Chondrocyte (in vitro differentiated cells): ENCODE data around the gene ETV4. TPM values are rescaled to one million over a fixed set of nuclear protein-coding genes. Genes with fewer than 3 reads are reported as not detected.

Source experiments
- DNase-seq: peaks from one replicate; pipeline ENCODE4 v3.0.0; 2021; ENCODE audit warnings: mixed read lengths, low spot score
- H3K27ac Mint-ChIP-seq: one replicate; pipeline ENCODE4 v1.8.0; 2021; ENCODE audit warnings: mild to moderate bottlenecking, moderate library complexity, mixed read lengths; ENCODE audit not compliant: unreplicated experiment
- H3K27me3 Mint-ChIP-seq: 2 replicates; pipeline ENCODE4 v1.8.0; 2021; ENCODE audit warnings: low read depth, mixed read lengths
- H3K36me3 Mint-ChIP-seq: 2 replicates; pipeline ENCODE4 v1.8.0; 2021; ENCODE audit warnings: low read depth, mixed read lengths
- H3K4me1 Mint-ChIP-seq: 2 replicates; pipeline ENCODE4 v1.8.0; 2021; ENCODE audit warnings: low read depth, mild to moderate bottlenecking, mixed read lengths
- H3K4me3 Mint-ChIP-seq: one replicate; pipeline ENCODE4 v1.8.0; 2021; ENCODE audit warnings: mild to moderate bottlenecking, moderate library complexity, mixed read lengths; ENCODE audit not compliant: unreplicated experiment
- H3K9me3 Mint-ChIP-seq: 2 replicates; pipeline ENCODE4 v1.8.0; 2021; ENCODE audit warnings: low read depth, mixed read lengths
- CTCF ChIP-seq: fragments of 200-600 bp; sonication (generic); IDR thresholded peaks from 2 replicates; pipeline ENCODE4 v1.5.0; 2021; ENCODE audit warnings: antibody characterized with exemption, mild to moderate bottlenecking, moderate library complexity
- total RNA-seq: library from RNA; stranded (reverse); gene quantifications from 3 replicates; pipeline ENCODE4 v1.2.1, GENCODE V29; 2021

The ETV4 gene
- total RNA-seq, 1 donor from 2014 or later = 1.1 TPM

- no peaks in the 10 kb centered on the region for H3K9me3 Mint-ChIP-seq
- DNase-seq = no peak
- TF ChIP-seq CTCF = no peak
- peaks cover 24% of the 10 kb centered on the region for H3K27me3 Mint-ChIP-seq
- H3K4me3 Mint-ChIP-seq = no peak overlapping the region
- H3K4me1 Mint-ChIP-seq = peaks cover 8% of the 10 kb centered on the region
- no peaks in the 10 kb centered on the region for H3K36me3 Mint-ChIP-seq
- no peak overlapping the region for H3K27ac Mint-ChIP-seq
Measured at GRCh38 chr17:43550754-43551153, 4.6 kb upstream of the ETV4 start.

DNA sequence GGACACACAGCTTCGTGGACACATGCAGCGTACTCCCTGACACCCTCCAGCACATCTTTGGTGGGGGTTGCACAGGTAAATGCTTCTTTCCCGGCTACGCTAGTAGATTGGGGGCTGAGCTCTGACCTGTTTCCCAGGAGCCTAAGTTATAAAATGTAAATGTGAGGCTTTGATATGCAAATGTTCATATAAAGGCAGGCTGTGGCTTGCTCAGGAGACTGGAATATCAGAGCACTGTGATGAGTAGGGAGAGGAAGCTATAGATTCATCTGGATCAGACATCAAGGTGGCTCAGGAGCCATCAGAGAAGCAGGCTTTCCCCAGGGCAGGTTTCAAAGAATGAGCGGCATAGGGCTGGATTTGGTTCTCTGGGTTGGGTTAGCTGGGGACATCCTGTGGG, 3.4 kb upstream of the ETV4 start:
- H3K27me3 Mint-ChIP-seq = peaks cover 27% of the 10 kb centered on the region
- TF ChIP-seq CTCF = no peak
- H3K4me3 Mint-ChIP-seq = no peak overlapping the region
- no peaks in the 10 kb centered on the region for H3K9me3 Mint-ChIP-seq
- no peak for DNase-seq
- no peak overlapping the region for H3K27ac Mint-ChIP-seq
- peaks cover 15% of the 10 kb centered on the region for H3K4me1 Mint-ChIP-seq
- no peaks in the 10 kb centered on the region for H3K36me3 Mint-ChIP-seq

DNA sequence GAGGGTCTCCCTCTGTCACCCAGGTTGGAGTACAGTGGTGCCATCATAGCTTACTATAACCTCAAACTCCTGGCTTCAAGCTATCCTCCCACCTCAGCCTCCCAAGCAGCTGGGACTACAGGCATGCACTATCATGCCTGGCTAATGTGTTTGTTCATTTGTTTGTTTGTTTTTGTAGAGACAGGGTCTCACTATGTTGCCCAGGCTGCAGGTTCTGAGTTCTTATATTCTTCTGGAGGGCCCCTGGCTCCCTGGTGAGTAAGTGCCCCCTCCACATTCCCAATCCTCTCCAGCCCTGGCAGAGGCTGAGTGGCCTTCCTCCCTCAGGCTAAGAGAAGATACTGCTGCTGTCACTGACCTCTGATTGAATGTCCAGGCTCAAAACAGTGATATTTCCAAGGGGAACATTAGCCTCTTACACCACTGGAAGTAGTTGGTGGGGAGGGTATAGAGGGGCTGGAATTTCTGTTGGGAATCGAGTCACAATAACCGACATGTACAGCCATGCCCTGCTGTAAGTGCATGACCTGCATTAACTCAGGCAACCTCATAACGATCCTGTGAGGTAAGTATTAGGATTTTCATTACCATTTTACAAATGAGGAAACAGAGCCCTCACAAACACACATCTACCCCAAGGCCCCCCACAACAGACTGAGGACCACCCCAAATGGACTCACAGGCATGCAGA, 2.7 kb upstream of the ETV4 start:
- peaks cover 27% of the 10 kb centered on the region for H3K27me3 Mint-ChIP-seq
- H3K36me3 Mint-ChIP-seq = no peaks in the 10 kb centered on the region
- H3K4me3 Mint-ChIP-seq = no peak overlapping the region
- no peak for TF ChIP-seq CTCF
- H3K4me1 Mint-ChIP-seq = peaks cover 20% of the 10 kb centered on the region
- no peak overlapping the region for H3K27ac Mint-ChIP-seq
- DNase-seq = no peak
- no peaks in the 10 kb centered on the region for H3K9me3 Mint-ChIP-seq

DNA sequence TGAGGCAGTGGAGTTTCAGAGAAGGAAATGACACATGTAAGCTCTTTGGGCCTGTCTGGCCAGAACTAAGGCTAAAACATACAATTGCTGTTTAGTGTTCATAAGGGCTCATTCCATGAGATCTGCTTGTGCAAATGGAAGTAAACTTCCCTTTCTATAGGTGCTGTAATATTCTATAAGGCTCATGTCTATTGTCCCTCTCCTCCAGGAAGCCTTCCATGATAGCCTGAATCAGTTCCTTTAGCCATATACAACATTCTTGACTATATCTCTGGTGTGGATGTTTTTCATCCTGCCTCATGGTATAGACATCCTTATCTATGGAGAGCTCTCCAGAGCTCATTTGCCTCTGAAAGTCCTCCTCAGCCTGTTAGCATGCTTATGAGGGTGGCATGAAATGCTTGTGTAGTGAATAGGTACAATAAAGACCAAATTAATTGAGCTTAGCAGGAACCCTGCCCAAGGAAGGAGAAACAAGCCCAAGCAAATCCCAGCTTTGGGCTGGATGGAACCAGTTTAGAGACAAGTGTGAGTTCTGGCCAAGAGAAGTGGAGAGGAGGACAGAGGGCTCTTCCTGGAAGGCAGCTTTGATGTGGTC, 1.6 kb upstream of the ETV4 start:
- Mint-ChIP-seq H3K27me3 (peaks cover 29% of the 10 kb centered on the region), H3K4me3 (no peak overlapping the region), H3K36me3 (no peaks in the 10 kb centered on the region), H3K27ac (no peak overlapping the region), H3K4me1 (peaks cover 27% of the 10 kb centered on the region), H3K9me3 (no peaks in the 10 kb centered on the region)
- TF ChIP-seq CTCF = no peak
- DNase-seq = no peak

GRCh38 chr17:43547189-43547550, 1.0 kb upstream of the ETV4 start:
- H3K4me1 Mint-ChIP-seq = peaks cover 27% of the 10 kb centered on the region
- H3K27me3 Mint-ChIP-seq = peaks cover 32% of the 10 kb centered on the region
- H3K27ac Mint-ChIP-seq = no peak overlapping the region
- TF ChIP-seq CTCF = no peak
- no peaks in the 10 kb centered on the region for H3K9me3 Mint-ChIP-seq
- H3K4me3 Mint-ChIP-seq = peak overlapping the region; percentile 74
- no peak for DNase-seq
- no peaks in the 10 kb centered on the region for H3K36me3 Mint-ChIP-seq
